Mesodermal cell (in vitro differentiated cells): ENCODE results near the gene CCDC43.
"Not testable (repeated sequence)": the region's sequence is repeated elsewhere in the genome, so short reads cannot be mapped to it uniquely, and the experiment has no call there.

Experiments used
- H3K27ac ChIP-seq: 2 replicates; pipeline ENCODE4 v1.7.0; 2013; ENCODE audit warnings: mild to moderate bottlenecking, low read depth, low read length, moderate library complexity; ENCODE audit not compliant: severe bottlenecking
- H3K36me3 ChIP-seq: 2 replicates; pipeline ENCODE4 v1.7.1; 2013; ENCODE audit warnings: mild to moderate bottlenecking, low read length, moderate library complexity; ENCODE audit not compliant: control insufficient read depth, insufficient read depth
- H3K4me1 ChIP-seq: one replicate; pipeline ENCODE4 v1.7.1; 2013; ENCODE audit warnings: mild to moderate bottlenecking, low read length; ENCODE audit not compliant: insufficient read depth, control insufficient read depth, poor library complexity, severe bottlenecking
- H3K4me3 ChIP-seq: 2 replicates; pipeline ENCODE4 v1.7.0; 2013; ENCODE audit warnings: low read length, control low read depth, mild to moderate bottlenecking; ENCODE audit not compliant: insufficient read depth, poor library complexity, severe bottlenecking; ENCODE audit errors: extremely low read depth
- H3K9me3 ChIP-seq: 2 replicates; pipeline ENCODE4 v1.7.1; 2013; ENCODE audit warnings: mild to moderate bottlenecking, low read length, moderate library complexity; ENCODE audit not compliant: control insufficient read depth
- WGBS, 2 experiments: methylation state at CpG; one replicate each; pipeline ENCODE4 v1.1.5; 2013; ENCODE audit warnings: missing lambda C conversion rate in 2 of 2; ENCODE audit not compliant: insufficient coverage in 2 of 2; 5-methylcytosine and 5-hydroxymethylcytosine counted together

Gene CCDC43

GRCh38 chr17:44707755-44708400 lies 18.3 kb upstream of the CCDC43 start:
- H3K9me3 ChIP-seq = no peaks in the 10 kb centered on the region
- no peaks in the 10 kb centered on the region for H3K4me1 ChIP-seq
- peak overlapping the region; percentile 86 for H3K27ac ChIP-seq
- peaks cover 7% of the 10 kb centered on the region for H3K36me3 ChIP-seq
- peak overlapping the region; percentile 66 for H3K4me3 ChIP-seq
- 59 to 69% methylated on average over 4 of the region's 4 CpGs for WGBS, 2 experiments

GRCh38 chr17:44700288-44700687 lies 10.7 kb upstream of the CCDC43 start:
- not testable (repeated sequence) for H3K4me3 ChIP-seq, H3K36me3 ChIP-seq, H3K4me1 ChIP-seq, H3K9me3 ChIP-seq, H3K27ac ChIP-seq
- WGBS, 2 experiments = 77 to 85% methylated on average over 2 to 4 of the region's 10 CpGs

DNA sequence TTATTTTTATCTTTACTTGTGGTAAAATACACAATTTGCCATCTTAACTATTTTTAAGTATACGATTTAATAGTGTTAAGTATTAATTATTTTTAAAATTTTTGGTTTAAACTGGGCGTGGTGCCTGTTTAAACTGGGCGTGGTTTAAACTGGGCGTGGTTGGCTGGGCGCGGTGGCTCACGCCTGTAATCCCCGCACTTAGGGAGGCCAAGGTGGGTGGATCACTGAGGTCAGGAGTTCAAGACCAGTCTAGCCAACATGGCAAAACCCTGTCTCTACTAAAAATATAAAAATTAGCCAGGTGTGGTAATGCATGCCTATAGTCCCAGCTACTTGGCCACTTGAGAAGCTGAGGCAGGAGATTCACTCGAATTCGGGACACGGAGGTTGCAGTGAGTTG lies 4.0 kb upstream of the CCDC43 start:
- H3K27ac ChIP-seq = no peak overlapping the region
- H3K4me3 ChIP-seq = no peak overlapping the region
- no peaks in the 10 kb centered on the region for H3K36me3 ChIP-seq
- no peaks in the 10 kb centered on the region for H3K9me3 ChIP-seq
- H3K4me1 ChIP-seq = peaks cover 3% of the 10 kb centered on the region
- 80 to 91% methylated on average over 8 to 9 of the region's 11 CpGs for WGBS, 2 experiments

DNA sequence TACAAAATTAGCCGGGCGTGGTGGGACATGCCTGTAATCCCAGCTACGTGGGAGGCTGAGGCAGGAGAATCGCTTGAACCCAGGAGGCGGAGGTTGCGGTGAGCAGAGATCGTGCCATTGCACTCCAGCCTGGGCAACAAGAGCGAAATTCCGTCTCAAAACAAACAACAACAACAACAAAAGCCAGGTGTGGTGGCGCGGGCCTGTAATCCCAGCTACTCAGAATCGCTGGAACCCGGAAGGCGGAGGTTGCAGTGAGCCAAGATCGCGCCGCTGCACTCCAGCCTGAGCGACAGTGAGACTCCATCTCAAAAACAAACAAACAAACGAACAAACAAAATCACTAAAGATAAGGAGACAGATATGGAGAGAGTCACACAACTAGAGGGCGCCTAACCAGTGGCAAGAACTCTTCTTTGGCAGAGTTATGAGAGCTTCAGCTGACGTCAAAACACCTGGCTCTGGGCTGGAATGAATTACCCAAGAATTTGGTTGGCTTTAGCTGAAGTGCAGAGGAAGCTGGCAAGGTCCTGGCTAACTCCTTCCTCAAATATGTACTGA lies 1.2 kb upstream of the CCDC43 start:
- not testable (repeated sequence) for H3K36me3 ChIP-seq, H3K4me3 ChIP-seq, H3K9me3 ChIP-seq, H3K4me1 ChIP-seq, H3K27ac ChIP-seq
- WGBS, 2 experiments = 82 to 89% methylated on average over 9 to 10 of the region's 21 CpGs

DNA sequence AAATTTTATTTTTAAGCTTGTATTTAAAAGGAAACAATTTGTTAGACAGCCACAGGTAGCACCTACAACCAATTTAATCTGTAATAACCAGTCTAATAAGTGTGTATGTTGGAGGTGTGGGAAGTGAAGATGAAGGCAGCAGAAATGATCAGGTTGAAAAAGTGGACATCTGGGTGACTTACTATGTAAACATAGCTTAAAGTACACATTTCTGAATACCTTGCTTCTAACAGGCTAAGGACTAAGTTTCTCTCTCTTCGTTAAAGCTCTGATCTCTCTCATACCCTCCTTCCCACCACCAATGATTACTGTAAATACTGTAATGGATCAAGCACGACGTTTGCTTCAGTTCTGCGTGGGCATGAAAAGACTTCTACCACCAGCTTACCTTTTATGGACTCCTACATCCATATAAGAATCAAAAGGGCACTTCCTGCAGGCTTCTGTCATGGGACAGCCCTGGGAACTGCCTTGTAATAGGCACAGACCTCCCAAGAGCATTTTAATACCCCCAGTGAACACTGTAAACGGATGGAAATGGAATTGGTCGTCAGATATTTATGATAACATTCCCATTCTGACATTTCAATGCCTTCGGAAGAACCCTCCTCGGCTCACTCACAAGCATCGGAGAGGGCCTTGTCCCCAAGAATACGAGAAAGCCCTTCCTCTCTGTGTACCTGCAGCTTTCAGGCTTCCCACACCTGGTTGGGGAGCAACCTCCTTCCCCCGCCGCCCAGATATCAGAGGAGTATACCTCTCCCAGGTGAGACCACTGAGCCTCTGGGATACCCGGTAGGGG lies 700 bp downstream of the CCDC43 start:
- Histone ChIP-seq H3K9me3 (no peaks in the 10 kb centered on the region), H3K27ac (peak overlapping the region; percentile 69), H3K4me1 (peaks cover 3% of the 10 kb centered on the region), H3K36me3 (peaks cover 10% of the 10 kb centered on the region), H3K4me3 (peak overlapping the region; percentile 95)
- WGBS, 2 experiments = 8 to 12% methylated on average over 7 to 9 of the region's 13 CpGs

DNA sequence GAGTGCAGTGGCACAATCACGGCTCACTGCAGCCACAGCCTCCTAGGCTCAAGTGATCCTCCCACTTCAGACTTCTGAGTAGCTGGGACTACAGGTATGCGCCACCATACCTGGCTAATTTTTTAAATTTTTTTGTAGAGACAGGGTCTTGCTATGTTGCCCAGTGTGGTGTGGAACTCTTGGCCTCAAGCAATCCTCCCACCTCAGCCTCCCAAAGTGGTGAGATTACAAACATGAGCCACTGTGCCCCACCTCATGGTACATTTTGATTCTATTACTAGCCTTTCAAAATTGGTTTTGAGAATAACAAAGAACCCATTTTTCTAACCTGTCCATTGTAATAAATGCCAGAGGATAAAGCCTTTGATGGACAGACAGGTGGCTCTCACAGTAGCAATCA lies 1.4 kb downstream of the CCDC43 start:
- H3K27ac ChIP-seq = no peak overlapping the region
- peaks cover 17% of the 10 kb centered on the region for H3K36me3 ChIP-seq
- H3K4me1 ChIP-seq = peaks cover 3% of the 10 kb centered on the region
- no peaks in the 10 kb centered on the region for H3K9me3 ChIP-seq
- peak overlapping the region; percentile 95 for H3K4me3 ChIP-seq
- WGBS, 2 experiments = 83 to 100% methylated on average over 1 of the region's 2 CpGs

DNA sequence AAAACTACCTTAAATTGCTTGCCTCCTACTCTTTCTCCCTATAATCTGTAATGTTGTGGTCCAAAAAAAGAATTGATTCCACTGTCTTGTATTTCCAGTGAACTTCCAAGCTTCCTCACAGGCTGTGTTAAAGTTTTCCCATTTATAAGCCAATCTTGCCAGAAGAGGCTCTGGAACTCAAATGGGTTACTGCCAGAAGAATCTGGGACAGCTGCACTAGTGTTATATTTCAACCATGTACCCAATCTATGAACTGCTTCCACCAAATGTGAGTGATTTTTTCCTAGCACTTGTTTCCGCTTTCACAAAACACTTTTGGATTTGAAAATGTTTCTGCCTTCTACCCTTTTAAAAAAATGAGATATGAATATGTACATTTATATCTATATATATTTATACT lies 1.8 kb downstream of the CCDC43 start:
- H3K36me3 ChIP-seq = peaks cover 21% of the 10 kb centered on the region
- H3K9me3 ChIP-seq = no peaks in the 10 kb centered on the region
- WGBS, 2 experiments = no CpG with 5 or more reads among the region's 1 CpG

GRCh38 chr17:44683303-44683702 lies 6.3 kb downstream of the CCDC43 start:
- not testable (repeated sequence) for H3K9me3 ChIP-seq, H3K4me1 ChIP-seq, H3K27ac ChIP-seq, H3K4me3 ChIP-seq
- H3K36me3 ChIP-seq = peaks cover 47% of the 10 kb centered on the region
- 86 to 87% methylated on average over 3 of the region's 4 CpGs for WGBS, 2 experiments

More for the DNA sequence above, 1.8 kb downstream of the CCDC43 start:
- H3K4me1 ChIP-seq = peaks cover 3% of the 10 kb centered on the region
- no peak overlapping the region for H3K4me3 ChIP-seq
- H3K27ac ChIP-seq = no peak overlapping the region

- no peaks in the 10 kb centered on the region for H3K9me3 ChIP-seq
- H3K4me1 ChIP-seq = no peaks in the 10 kb centered on the region
- WGBS, 2 experiments = no CpG with 5 or more reads among the region's 2 CpGs
- no peak overlapping the region for H3K4me3 ChIP-seq
- peaks cover 30% of the 10 kb centered on the region for H3K36me3 ChIP-seq
- no peak overlapping the region for H3K27ac ChIP-seq
These were observed 12.4 kb downstream of the CCDC43 start for GRCh38 chr17:44677136-44677535.

GRCh38 chr17:44673893-44674292 lies 15.7 kb downstream of the CCDC43 start:
- WGBS, 2 experiments = 85 to 96% methylated on average over 2 of the region's 2 CpGs

More at GRCh38 chr17:44673893-44674292, 15.7 kb downstream of the CCDC43 start:
- H3K4me1 ChIP-seq = no peaks in the 10 kb centered on the region
- H3K36me3 ChIP-seq = peaks cover 12% of the 10 kb centered on the region
- no peaks in the 10 kb centered on the region for H3K9me3 ChIP-seq
- H3K4me3 ChIP-seq = no peak overlapping the region
- H3K27ac ChIP-seq = no peak overlapping the region
